GM18870 (cell line): ENCODE results near the gene COG8.
"Not testable (repeated sequence)": the region's sequence is repeated elsewhere in the genome, so short reads cannot be mapped to it uniquely, and the experiment has no call there.

Source experiments
- ATAC-seq: cut with Tn5 transposase; IDR thresholded peaks from one replicate; pipeline ENCODE4 v1.9.1; 2021; ENCODE audit warnings: moderate library complexity; ENCODE audit not compliant: unreplicated experiment

The COG8 gene, protein sequence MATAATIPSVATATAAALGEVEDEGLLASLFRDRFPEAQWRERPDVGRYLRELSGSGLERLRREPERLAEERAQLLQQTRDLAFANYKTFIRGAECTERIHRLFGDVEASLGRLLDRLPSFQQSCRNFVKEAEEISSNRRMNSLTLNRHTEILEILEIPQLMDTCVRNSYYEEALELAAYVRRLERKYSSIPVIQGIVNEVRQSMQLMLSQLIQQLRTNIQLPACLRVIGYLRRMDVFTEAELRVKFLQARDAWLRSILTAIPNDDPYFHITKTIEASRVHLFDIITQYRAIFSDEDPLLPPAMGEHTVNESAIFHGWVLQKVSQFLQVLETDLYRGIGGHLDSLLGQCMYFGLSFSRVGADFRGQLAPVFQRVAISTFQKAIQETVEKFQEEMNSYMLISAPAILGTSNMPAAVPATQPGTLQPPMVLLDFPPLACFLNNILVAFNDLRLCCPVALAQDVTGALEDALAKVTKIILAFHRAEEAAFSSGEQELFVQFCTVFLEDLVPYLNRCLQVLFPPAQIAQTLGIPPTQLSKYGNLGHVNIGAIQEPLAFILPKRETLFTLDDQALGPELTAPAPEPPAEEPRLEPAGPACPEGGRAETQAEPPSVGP

GRCh38 chr16:69339289-69340094, at the start of gene COG8, which contains the start of gene NIP7:
COG8 (minus strand) TSS chr16:69339564; CDS start chr16:69339552, 12 bp downstream.
NIP7 (plus strand) TSS chr16:69339772; CDS start chr16:69339830, 58 bp downstream.
- ATAC-seq = peak; percentile 85

- no peak for ATAC-seq
Measured at GRCh38 chr16:69386596-69386995, 47.2 kb upstream of the COG8 start.

GRCh38 chr16:69384974-69385373, 45.6 kb upstream of the COG8 start:
- ATAC-seq = no peak

DNA sequence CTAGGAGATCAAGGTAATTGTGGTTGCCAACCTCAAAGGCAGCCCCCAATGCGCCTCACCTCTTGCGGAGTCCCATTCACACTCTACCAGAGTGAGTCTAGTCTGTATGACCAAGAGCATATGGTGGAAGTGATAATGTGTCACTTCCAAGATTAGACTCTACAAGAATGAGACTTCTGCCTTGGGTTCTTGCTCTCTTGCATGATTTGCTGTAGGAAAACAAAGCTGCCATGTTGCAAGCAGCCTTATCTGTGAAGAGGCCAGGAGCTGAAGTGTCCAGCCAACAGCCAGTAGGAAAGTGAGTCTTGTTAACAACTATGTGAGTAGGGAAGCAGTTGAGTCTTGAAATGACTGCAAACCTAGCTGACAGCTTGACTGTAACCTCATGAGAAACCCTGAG, 43.1 kb upstream of the COG8 start:
- no peak for ATAC-seq

GRCh38 chr16:69381231-69381630, 41.9 kb upstream of the COG8 start:
- no peak for ATAC-seq

DNA sequence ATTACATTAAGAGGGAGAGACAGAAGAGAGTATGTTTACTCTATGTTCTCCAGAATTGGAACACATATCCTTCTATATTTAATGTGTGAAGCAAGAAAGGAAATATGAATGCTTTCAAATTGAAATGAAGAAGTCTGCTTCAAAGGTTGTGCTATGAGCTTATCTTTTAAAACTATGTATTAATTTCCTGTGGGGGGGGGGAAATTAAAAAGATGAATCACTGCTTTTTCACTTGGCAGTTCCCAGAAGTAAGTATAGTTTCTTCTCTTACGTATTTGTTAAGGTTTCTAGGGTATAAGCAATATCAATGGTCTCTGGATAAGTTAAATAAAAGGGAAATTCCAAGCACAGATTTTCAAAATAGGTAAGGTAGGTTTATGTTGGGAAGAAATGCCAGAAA, 39.4 kb upstream of the COG8 start:
- ATAC-seq = no peak

GRCh38 chr16:69378036-69378435, 38.7 kb upstream of the COG8 start:
- ATAC-seq = no peak

- no peak for ATAC-seq
Measured at GRCh38 chr16:69376393-69377059, 37.2 kb upstream of the COG8 start.

- no peak for ATAC-seq
Measured at GRCh38 chr16:69373019-69373418, 33.7 kb upstream of the COG8 start.

- ATAC-seq = no peak
Measured at GRCh38 chr16:69371564-69371963, 32.2 kb upstream of the COG8 start.

GRCh38 chr16:69368866-69369265, 29.5 kb upstream of the COG8 start:
- no peak for ATAC-seq

GRCh38 chr16:69367980-69368379, 28.6 kb upstream of the COG8 start:
- no peak for ATAC-seq

GRCh38 chr16:69366431-69366830, 27.1 kb upstream of the COG8 start:
- no peak for ATAC-seq

DNA sequence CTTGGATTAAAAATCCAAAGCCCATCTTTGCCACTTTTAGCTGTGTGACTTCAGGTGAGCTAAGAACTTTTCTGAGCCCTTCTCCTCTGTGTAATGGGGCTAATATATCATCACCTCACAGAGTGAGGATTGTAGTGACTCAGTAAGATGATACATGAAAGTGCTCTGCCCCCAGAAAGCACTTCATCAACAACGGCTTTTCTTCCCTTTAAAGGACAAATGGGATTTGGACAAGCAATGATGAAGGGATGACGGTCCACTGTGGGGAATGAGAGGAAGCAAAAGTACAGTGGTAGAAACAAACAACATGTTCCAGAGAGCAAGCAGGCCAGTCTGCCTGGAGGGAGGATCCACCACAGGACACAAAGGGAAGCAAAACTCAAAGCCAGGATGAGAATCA, 26.5 kb upstream of the COG8 start:
- no peak for ATAC-seq

- no peak for ATAC-seq
Measured at GRCh38 chr16:69364088-69364487, 24.7 kb upstream of the COG8 start.

DNA sequence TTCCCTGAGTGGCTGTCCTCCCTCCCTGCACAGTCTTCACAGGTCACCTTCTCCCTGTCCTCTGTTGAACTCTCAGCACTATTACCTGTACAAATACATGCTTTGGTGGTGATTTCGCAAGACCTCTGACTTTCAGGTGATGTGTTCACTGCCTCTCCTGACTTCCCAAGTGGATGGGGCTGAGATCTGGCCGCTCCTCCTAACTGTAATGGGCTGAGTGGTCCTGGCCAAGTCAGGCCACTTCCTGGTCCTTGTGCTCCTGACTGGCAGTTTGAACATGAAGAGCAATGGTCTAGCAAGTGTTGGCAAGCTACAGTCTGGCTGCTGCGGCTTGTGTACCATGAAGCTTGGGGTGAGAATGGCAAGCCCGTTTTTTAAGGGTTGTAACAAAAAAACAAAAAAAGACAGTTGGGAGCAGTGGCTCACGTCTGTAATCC, 23.9 kb upstream of the COG8 start:
- ATAC-seq = no peak

DNA sequence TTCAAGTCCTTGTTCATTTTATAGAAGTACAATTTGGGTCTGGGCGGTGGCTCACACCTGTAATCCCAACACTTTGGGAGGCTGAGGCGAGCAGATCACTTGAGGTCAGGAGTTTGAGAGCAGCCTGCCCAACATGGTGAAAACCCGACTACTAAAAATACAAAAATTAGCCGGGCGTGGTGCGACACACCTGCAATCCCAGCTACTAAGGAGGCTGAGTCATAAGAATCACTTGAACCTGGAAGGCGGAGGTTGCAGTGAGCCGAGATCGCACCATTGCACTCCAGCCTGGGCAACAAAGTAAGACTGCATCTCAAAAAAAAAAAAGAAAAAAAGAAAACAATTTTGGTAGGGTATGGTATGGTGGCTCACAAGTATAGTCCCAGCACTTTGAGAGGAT, 20.7 kb upstream of the COG8 start:
- ATAC-seq = not testable (repeated sequence)

GRCh38 chr16:69351309-69352027, 12.1 kb upstream of the COG8 start, which contains the start of gene TMED6:
TMED6 (minus strand) TSS chr16:69351786; CDS start chr16:69351753, 33 bp downstream.
- no peak for ATAC-seq

GRCh38 chr16:69350536-69351133, 11.3 kb upstream of the COG8 start:
- no peak for ATAC-seq

GRCh38 chr16:69349536-69349935, 10.2 kb upstream of the COG8 start:
- ATAC-seq = no peak
